Activated effector memory CD4-positive, alpha-beta T cell treated with anti-CD3 and anti-CD28 coated beads, Interleukin-2, amount 50 U/mL, for 16 hours (primary cell): ENCODE data around the gene EPHA2.
"Not testable (repeated sequence)": the region's sequence is repeated elsewhere in the genome, so short reads cannot be mapped to it uniquely, and the experiment has no call there.

Experiments used
- DNase-seq: peaks from one replicate; pipeline ENCODE4 v3.0.0-alpha.2; 2020

Gene EPHA2

GRCh38 chr1:16167331-16168143 lies 11.7 kb upstream of the EPHA2 start:
- DNase-seq = peak; percentile 86

GRCh38 chr1:16166117-16166516 lies 10.2 kb upstream of the EPHA2 start:
- no peak for DNase-seq

GRCh38 chr1:16165548-16165947 lies 9.7 kb upstream of the EPHA2 start:
- DNase-seq = no peak

GRCh38 chr1:16165073-16165364 lies 9.2 kb upstream of the EPHA2 start:
- no peak for DNase-seq

GRCh38 chr1:16164213-16165072 lies 8.6 kb upstream of the EPHA2 start:
- DNase-seq = no peak

- DNase-seq = not testable (repeated sequence)
Measured at GRCh38 chr1:16163608-16164212, 7.8 kb upstream of the EPHA2 start.

GRCh38 chr1:16162163-16162822 lies 6.4 kb upstream of the EPHA2 start:
- DNase-seq = peak; percentile 90

GRCh38 chr1:16161717-16162116 lies 5.8 kb upstream of the EPHA2 start:
- DNase-seq = no peak

- no peak for DNase-seq
Measured at GRCh38 chr1:16158993-16159831, 3.3 kb upstream of the EPHA2 start.

- DNase-seq = peak; percentile 69
Measured at GRCh38 chr1:16158025-16158424, 2.2 kb upstream of the EPHA2 start.

GRCh38 chr1:16156848-16157495 lies 1.1 kb upstream of the EPHA2 start:
- DNase-seq = no peak

- DNase-seq = no peak
Measured at GRCh38 chr1:16153999-16154673, 1.7 kb downstream of the EPHA2 start.

GRCh38 chr1:16153096-16153998 lies 2.5 kb downstream of the EPHA2 start:
- DNase-seq = no peak

- DNase-seq = no peak
Measured at GRCh38 chr1:16152481-16153087, 3.3 kb downstream of the EPHA2 start.

GRCh38 chr1:16151995-16152384 lies 3.9 kb downstream of the EPHA2 start:
- no peak for DNase-seq

GRCh38 chr1:16151196-16151994 lies 4.5 kb downstream of the EPHA2 start:
- DNase-seq = no peak

- no peak for DNase-seq
Measured at GRCh38 chr1:16150508-16150907, 5.4 kb downstream of the EPHA2 start.

- DNase-seq = no peak
Measured at GRCh38 chr1:16149702-16150488, 6.0 kb downstream of the EPHA2 start.
